Urothelium cell line (cell line): ENCODE measurements around the gene ADARB1.

Experiments used
- DNase-seq: peaks from one replicate; pipeline ENCODE4 v3.0.0; 2011; ENCODE audit warnings: low spot score, mixed read lengths
- FAIRE-seq: peaks from 2 replicates; lab custom pipeline; 2011; peaks lifted over from hg19 to GRCh38; lab: Jason Lieb, UNC

The ADARB1 gene

DNA sequence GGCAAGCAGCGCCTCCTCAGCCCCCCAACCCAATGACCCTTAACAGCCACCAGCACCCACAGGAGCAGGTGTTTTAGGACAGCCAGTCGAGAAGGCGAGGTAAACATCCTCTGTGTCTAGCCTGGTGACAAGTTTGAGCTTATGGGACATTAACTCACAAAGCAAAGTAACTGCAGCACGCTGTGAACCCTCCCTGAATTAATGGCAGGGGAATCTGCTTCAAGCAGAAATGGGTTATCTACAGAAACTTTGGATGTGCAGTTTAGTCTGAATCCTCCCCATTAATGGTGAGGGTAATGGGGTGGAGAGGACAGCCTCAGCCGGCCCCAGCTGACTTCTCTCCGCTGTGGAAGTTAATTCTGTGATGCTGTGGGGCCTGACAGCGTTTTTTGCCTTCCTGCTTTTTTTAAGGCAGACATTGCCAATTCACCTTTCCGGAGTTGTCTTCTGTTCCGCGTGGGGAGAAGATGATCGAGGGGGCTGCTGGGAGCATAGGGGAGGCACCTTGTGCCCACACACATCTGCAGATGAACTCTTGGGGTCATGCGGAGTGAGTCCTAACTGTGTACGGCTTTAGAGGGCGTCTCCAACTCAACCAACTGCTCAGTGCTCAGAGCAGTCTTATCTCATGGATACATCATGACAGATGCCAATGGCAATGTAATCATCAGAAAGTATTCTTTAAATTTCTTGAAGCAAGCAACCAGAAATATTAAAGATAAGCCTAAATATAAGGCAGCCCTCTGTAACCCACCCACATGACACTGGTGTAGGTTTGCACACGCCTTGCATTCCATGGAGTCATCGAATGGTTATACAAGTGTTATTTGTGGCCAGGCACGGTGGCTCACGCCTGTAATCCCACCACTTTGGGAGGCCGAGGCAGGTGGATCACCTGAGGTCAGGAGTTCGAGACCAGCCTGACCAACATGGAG is 172.3 kb downstream of the ADARB1 start:
- no peak for FAIRE-seq

DNA sequence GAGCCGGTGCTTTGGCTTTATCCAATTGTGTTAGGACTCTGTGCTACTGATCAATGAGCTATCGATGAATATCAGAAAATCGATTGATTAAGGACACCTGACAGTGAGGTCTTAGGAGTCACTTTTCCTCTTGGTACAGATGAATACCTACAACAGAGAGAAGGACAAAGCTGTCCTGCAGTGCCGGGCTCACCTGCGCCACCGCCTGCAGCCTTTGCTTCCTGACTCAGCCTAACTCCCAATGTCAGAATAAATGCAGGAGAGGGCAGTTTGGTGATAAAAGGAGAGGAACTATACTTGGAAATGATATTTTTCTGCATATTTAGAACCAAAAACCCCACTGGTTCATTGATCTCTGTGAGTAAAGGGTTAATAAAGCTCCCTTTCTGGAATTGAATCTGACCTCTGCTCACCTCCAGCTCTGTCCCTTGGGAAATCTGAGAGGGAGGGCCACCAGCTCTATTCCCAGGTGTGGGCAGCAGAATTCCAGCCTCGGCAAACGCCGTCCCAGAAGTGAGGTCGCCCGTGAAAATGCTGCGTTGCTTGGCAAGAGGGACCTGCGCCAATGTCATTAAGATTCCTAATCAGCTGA is 174.0 kb downstream of the ADARB1 start:
- DNase-seq = no peak
- no peak for FAIRE-seq

More for the DNA sequence above, 172.3 kb downstream of the ADARB1 start:
- no peak for DNase-seq

DNA sequence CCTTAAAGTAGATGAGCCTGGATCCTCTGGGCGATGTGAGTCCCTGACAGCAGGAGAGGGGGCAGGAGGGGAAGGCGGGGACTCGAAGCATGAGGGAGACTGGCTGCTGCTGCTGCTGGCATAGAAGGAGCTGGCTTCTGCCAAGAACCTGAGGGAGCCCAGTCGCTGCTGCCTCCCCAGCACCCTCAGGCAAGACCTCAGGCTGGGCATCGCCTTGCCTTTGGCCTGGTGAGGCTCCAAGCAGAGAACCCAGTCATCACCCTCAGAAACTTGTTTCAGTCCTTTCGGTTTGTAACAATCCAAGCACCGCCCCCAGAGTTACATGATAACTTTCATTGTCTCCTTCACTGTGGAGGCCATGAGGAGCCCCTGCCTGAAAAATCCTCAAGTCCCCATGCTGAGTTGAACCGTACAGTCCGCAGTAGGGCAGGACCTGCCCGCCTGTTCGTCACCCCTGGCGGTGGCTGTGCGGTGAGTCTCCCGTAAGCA is 174.6 kb downstream of the ADARB1 start:
- no peak for FAIRE-seq
- peak; percentile 30 for DNase-seq

DNA sequence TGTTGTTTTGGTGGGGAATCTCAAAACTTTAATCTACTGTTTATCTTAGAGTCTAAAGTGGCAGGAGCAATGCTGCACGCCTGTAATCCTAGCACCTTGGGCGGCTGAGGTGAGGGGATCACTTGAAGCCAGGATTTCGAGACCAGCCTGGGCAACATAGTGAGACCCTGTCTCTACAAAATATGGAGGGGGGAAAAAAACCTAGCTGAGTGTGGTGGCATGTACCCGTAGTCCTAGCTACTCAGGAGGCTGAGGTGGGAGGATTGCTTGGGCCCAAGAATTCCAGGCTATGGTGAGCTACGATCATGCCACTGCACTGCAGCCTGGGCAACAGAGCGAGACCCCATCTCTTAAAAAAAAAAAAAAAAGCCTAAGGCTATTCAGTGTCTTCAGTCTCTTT is 175.2 kb downstream of the ADARB1 start:
- DNase-seq = no peak
- no peak for FAIRE-seq

DNA sequence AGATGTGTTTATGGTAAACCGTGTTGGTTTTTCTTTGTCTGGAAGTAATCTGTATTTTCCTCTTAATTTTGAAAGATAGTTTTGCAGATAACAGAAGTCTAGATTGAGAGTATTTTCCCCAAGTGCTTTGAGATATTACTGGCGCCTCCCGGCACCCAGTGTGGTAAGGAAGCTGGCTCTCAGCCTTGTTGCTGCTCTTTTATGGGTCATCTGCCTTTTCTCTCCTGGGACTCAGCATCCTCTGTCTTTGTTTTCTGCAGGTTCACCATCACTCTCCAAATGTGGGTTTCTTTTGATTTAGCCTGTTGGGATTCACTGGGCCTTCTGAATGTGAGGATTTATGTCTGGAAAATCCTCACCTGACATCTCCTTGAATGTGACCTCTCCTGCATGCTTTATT is 175.9 kb downstream of the ADARB1 start:
- no peak for FAIRE-seq
- no peak for DNase-seq

GRCh38 chr21:45250914-45251634 is 176.7 kb downstream of the ADARB1 start:
- DNase-seq (no peak), FAIRE-seq (no peak)

- DNase-seq (no peak), FAIRE-seq (no peak)
Measured at GRCh38 chr21:45251635-45252447, 177.5 kb downstream of the ADARB1 start.

GRCh38 chr21:45252448-45252925 is 178.1 kb downstream of the ADARB1 start:
- DNase-seq (no peak), FAIRE-seq (no peak)

- no peak for FAIRE-seq
- no peak for DNase-seq
Measured at GRCh38 chr21:45253180-45253579, 178.8 kb downstream of the ADARB1 start.

DNA sequence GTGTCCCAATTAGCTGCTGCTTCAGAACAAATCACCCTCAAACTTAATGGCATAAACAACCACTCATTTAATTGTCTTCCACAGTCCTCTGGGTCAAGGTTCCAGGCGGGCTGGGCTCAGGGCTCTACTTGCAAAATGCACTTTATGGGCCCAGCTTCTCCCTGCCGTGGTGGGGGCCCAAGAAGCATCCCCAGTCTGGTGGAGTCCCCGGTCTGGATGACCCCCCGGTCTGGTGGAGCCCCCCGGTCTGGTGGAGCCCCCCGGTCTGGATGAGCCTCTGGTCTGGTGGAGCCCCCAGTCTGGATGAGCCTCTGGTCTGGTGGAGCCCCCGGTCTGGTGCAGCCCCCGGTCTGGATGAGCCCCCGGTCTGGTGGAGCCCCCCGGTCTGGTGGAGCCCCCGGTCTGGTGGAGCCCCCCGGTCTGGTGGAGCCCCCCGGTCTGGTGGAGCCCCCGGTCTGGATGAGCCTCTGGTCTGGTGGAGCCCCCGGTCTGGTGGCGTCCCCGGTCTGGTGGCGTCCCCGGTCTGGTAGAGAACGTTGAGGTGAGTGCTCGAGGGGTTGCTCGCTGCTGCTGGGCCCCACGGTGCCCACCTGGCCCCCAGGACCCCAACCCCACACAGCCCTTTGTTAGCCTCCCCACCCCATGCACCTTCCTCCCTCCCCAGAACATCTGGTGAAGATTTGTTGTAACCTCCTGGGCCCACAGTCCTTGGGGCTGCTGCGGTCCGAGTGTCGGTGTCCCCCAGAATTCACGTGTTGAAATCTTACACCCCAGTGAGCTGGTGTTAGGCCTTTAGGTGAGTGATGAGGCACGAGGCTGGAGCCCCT is 179.5 kb downstream of the ADARB1 start:
- FAIRE-seq (no peak), DNase-seq (no peak)

- FAIRE-seq (no peak), DNase-seq (no peak)
Measured at GRCh38 chr21:45254460-45254930, 180.1 kb downstream of the ADARB1 start.

- FAIRE-seq = peak; percentile 50
- no peak for DNase-seq
Measured at GRCh38 chr21:45255381-45256020, 181.1 kb downstream of the ADARB1 start.

DNA sequence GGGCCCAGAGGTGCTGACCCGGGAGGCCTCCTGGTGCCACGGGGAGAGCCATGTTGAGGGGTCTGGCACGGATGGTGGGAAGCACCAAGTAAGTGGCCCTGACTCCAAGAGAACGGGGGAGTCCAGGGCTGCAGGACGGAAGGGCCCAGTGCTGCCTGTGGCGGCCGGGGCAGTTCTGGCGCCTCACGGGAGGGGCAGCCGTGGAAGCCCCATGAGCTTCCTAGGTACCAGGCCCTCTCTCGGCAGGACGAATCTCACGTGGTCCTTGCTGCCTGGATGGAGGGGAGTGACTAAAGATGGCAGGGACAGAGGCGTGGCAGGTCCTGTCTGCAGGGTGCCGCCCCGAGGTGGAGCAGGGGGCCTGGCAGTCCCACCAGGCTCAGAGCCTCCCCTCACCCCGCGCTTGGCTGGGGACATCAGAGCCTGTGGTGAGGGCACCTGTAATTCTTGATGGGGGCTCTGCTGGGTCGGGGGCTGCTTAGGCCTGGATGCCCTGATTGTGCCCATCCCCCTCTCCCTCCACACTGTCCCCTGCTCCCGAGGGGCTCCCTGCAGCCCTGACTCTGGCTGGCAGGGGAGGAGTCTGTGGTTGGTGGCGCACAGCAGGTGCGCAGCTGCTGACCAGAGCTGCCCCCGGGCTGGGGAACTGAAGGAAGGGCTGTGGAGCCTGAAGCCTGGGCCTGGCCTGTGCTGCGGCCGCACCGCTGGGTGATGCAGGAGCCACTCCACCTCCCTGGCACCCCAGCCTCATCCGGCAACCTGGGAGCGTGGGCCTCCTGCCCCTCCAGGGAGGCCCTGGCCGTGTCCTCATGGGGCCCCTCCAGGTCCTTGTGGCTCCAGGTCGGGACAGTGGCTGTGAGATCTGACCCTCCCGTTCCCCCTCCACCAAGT is 181.9 kb downstream of the ADARB1 start:
- no peak for FAIRE-seq
- no peak for DNase-seq

GRCh38 chr21:45256912-45257672 is 182.7 kb downstream of the ADARB1 start:
- DNase-seq (no peak), FAIRE-seq (no peak)

GRCh38 chr21:45257673-45258341 is 183.4 kb downstream of the ADARB1 start:
- FAIRE-seq (no peak), DNase-seq (no peak)

DNA sequence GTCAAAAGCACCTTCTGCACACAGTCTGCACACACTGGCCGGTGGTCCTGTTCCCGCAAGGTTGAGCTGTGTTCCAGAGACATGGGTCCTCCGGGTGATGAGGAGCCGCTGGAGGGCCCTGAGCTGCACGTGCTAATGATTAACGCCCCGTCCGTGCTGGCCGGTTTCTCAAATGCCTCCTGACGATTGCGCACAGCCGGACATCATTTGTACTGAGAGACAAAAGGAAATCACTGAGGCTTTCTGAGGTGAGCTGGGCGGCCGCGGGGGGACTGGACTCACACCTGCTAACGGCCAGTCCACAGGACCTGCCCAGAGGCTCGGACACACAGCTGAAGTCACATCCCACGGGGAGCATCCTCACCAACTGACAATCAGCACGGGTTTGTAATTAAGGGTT is 184.1 kb downstream of the ADARB1 start:
- DNase-seq (no peak), FAIRE-seq (no peak)
